Trophoblast cell (in vitro differentiated cells and primary cell): ENCODE data around the gene ATF4.

ENCODE experiments used
- DNase-seq, 2 donors: peaks; one replicate each; pipeline ENCODE4 v3.0.0-alpha.2; 2016
- H2AFZ ChIP-seq: 2 replicates; pipeline ENCODE4 v1.6.1; 2013; ENCODE audit warnings: low read length, moderate library complexity, mild to moderate bottlenecking; ENCODE audit not compliant: insufficient read depth, poor library complexity
- H2AK5ac ChIP-seq: 2 replicates; pipeline ENCODE4 v1.6.1; 2013; ENCODE audit warnings: mild to moderate bottlenecking, low read length
- H2BK120ac ChIP-seq: 2 replicates; pipeline ENCODE4 v1.6.1; 2013; ENCODE audit warnings: low read length, mild to moderate bottlenecking, moderate library complexity; ENCODE audit not compliant: insufficient read depth, poor library complexity
- H2BK12ac ChIP-seq: 2 replicates; pipeline ENCODE4 v1.6.1; 2013; ENCODE audit warnings: mild to moderate bottlenecking, low read length, moderate library complexity
- H2BK5ac ChIP-seq: 2 replicates; pipeline ENCODE4 v1.6.1; 2013; ENCODE audit warnings: low read length, low read depth, moderate library complexity, mild to moderate bottlenecking; ENCODE audit not compliant: poor library complexity
- H3K14ac ChIP-seq: 2 replicates; pipeline ENCODE4 v1.6.1; 2013; ENCODE audit warnings: mild to moderate bottlenecking, low read length
- H3K18ac ChIP-seq: 2 replicates; pipeline ENCODE4 v1.6.1; 2013; ENCODE audit warnings: mild to moderate bottlenecking, low read length
- H3K23ac ChIP-seq: 2 replicates; pipeline ENCODE4 v1.6.1; 2013; ENCODE audit warnings: low read length
- H3K27ac ChIP-seq: 2 replicates; pipeline ENCODE4 v1.5.1; 2013; ENCODE audit warnings: low read depth, mild to moderate bottlenecking, inconsistent platforms, low read length, moderate library complexity
- H3K27me3 ChIP-seq: 2 replicates; pipeline ENCODE4 v1.6.1; 2013; ENCODE audit warnings: inconsistent platforms, mild to moderate bottlenecking, low read length, moderate library complexity; ENCODE audit not compliant: insufficient read depth
- H3K36me3 ChIP-seq, 2 experiments: 1 replicate in 1 of 2; 2 replicates in 1 of 2; pipeline ENCODE4 v1.6.1; 2013; ENCODE audit warnings: low read length in 2 of 2, mild to moderate bottlenecking in 2 of 2, moderate library complexity in 1 of 2; ENCODE audit not compliant: insufficient read depth in 2 of 2, control insufficient read depth in 1 of 2
- H3K4ac ChIP-seq: 2 replicates; pipeline ENCODE4 v1.6.1; 2013; ENCODE audit warnings: low read depth, mild to moderate bottlenecking, low read length, moderate library complexity
- H3K4me1 ChIP-seq, 2 experiments: 1 replicate in 1 of 2; 2 replicates in 1 of 2; pipeline ENCODE4 v1.6.1; 2013; ENCODE audit warnings: low read length in 2 of 2, mild to moderate bottlenecking in 2 of 2, moderate library complexity in 1 of 2; ENCODE audit not compliant: insufficient read depth in 2 of 2, control insufficient read depth in 1 of 2
- H3K4me2 ChIP-seq: 2 replicates; pipeline ENCODE4 v1.6.1; 2013; ENCODE audit warnings: inconsistent platforms, mild to moderate bottlenecking, low read length, moderate library complexity
- H3K4me3 ChIP-seq: 2 replicates; pipeline ENCODE4 v1.5.1; 2013; ENCODE audit warnings: mild to moderate bottlenecking, low read depth, low read length, inconsistent platforms
- H3K79me1 ChIP-seq: one replicate; pipeline ENCODE4 v1.6.1; 2013; ENCODE audit warnings: low read length
- H3K79me2 ChIP-seq: 2 replicates; pipeline ENCODE4 v1.6.1; 2013; ENCODE audit warnings: low read length, mild to moderate bottlenecking; ENCODE audit not compliant: control insufficient read depth, insufficient read depth, poor library complexity
- H3K9ac ChIP-seq: 2 replicates; pipeline ENCODE4 v1.6.1; 2013; ENCODE audit warnings: mild to moderate bottlenecking, low read length
- H3K9me3 ChIP-seq: 2 replicates; pipeline ENCODE4 v1.6.1; 2013; ENCODE audit warnings: low read depth, mild to moderate bottlenecking, control low read depth, inconsistent platforms, low read length; ENCODE audit not compliant: insufficient read depth
- H4K12ac ChIP-seq: 2 replicates; pipeline ENCODE4 v1.6.1; 2013; ENCODE audit warnings: low read depth, mild to moderate bottlenecking, low read length, moderate library complexity
- H4K8ac ChIP-seq: 2 replicates; pipeline ENCODE4 v1.6.1; 2013; ENCODE audit warnings: low read depth, mild to moderate bottlenecking, low read length, moderate library complexity
- H4K91ac ChIP-seq: one replicate; pipeline ENCODE4 v1.6.1; 2013; ENCODE audit warnings: low read depth, mild to moderate bottlenecking, low read length, moderate library complexity
- WGBS: extraction: QIAGEN DNeasy Blood & Tissue Kit; methylation state at CpG from one replicate; pipeline ENCODE4 v1.1.7; 2013; ENCODE audit warnings: missing lambda C conversion rate; ENCODE audit not compliant: insufficient read length, insufficient coverage; ENCODE audit errors: extremely low coverage; 5-methylcytosine and 5-hydroxymethylcytosine counted together

ATF4 gene

DNA sequence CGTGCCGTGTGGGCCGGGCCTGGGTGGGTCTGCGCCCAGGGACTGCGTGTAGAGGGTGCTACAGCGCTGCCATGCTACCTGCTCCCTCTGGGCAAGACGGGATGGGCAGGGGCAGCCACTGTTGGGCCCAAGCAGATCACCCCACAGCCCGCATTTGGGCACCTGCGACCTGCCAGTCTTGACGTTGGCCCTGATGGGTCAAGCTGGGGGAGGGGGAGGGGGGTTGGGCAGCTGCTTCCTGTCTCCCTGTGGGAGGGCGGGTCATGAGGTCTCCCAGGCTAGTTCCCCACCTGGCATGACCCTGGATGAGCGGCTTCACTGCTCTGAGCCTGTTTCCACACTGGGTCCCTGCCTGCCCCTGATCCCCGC, 15.0 kb downstream of the ATF4 start:
- H3K4me3 ChIP-seq: no peak overlapping the region
- no peak overlapping the region for H4K12ac ChIP-seq
- no peaks in the 10 kb centered on the region for H3K27me3 ChIP-seq
- no peak overlapping the region for H3K18ac ChIP-seq
- peaks cover 5% of the 10 kb centered on the region for H3K79me1 ChIP-seq
- DNase-seq: no peak
- H4K91ac ChIP-seq: no peak overlapping the region
- no peak overlapping the region for H3K4ac ChIP-seq
- H2BK120ac ChIP-seq: no peak overlapping the region
- H2AK5ac ChIP-seq: no peak overlapping the region
- H3K9me3 ChIP-seq: no peaks in the 10 kb centered on the region
- no peak overlapping the region for H3K23ac ChIP-seq
- H2BK5ac ChIP-seq: no peak overlapping the region
- no peak overlapping the region for H3K27ac ChIP-seq
- peaks cover 4 to 13% of the 10 kb centered on the region in 2 experiments for H3K4me1 ChIP-seq
- H3K36me3 ChIP-seq: peaks cover 4 to 5% of the 10 kb centered on the region in 2 experiments
- H3K14ac ChIP-seq: no peak overlapping the region
- no peak overlapping the region for H2BK12ac ChIP-seq
- H4K8ac ChIP-seq: no peak overlapping the region
- peaks cover 9% of the 10 kb centered on the region for H3K79me2 ChIP-seq
- no peak overlapping the region for H2AFZ ChIP-seq
- H3K4me2 ChIP-seq: no peak overlapping the region
- WGBS: no CpG with 5 or more reads among the region's 13 CpGs
- no peak overlapping the region for H3K9ac ChIP-seq

DNA sequence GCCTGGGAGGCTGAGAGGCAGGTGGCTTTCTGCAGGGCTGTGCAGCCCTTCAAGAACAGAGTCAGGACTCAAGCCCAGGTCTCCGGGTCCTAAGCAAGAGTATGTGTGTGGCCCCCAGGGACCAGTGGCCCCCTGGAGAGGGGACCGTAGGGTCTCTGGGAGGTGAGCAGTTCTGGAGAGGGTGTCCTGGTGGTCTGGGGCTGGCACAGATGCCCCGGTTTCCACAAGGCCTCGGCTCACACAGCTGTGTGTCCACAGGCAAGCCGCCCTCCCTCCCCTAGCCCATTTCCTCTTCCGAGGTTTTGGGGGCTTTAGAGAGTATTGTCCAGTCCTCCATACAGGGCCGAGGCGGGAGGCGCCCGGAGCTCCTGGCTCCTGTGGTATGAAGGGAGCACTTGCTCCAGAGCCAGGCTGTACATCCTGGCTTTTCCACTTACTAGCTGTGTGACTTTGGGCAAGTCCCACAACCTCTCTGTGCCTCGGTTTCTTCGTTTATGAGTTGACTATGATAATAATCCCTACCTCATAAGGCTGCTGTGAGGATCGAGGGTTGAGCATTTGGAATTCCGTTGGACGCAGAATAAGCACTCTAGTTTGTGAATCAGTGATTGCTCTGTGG, 15.6 kb downstream of the ATF4 start:
- no peak overlapping the region for H3K4me2 ChIP-seq
- H4K8ac ChIP-seq: no peak overlapping the region
- H3K18ac ChIP-seq: no peak overlapping the region
- no peak overlapping the region for H4K12ac ChIP-seq
- no peak overlapping the region for H3K23ac ChIP-seq
- H3K27ac ChIP-seq: no peak overlapping the region
- H2AFZ ChIP-seq: no peak overlapping the region
- no CpG with 5 or more reads among the region's 15 CpGs for WGBS
- H2BK12ac ChIP-seq: no peak overlapping the region
- no peak overlapping the region for H4K91ac ChIP-seq
- no peak overlapping the region for H2AK5ac ChIP-seq
- H3K79me1 ChIP-seq: peaks cover 5% of the 10 kb centered on the region
- no peak for DNase-seq
- H2BK120ac ChIP-seq: no peak overlapping the region
- H3K4ac ChIP-seq: no peak overlapping the region
- no peak overlapping the region for H3K9ac ChIP-seq
- no peak overlapping the region for H3K14ac ChIP-seq
- H3K4me1 ChIP-seq: peaks cover 4 to 13% of the 10 kb centered on the region in 2 experiments
- H2BK5ac ChIP-seq: no peak overlapping the region
- peaks cover 9% of the 10 kb centered on the region for H3K79me2 ChIP-seq
- H3K27me3 ChIP-seq: no peaks in the 10 kb centered on the region
- H3K9me3 ChIP-seq: no peaks in the 10 kb centered on the region
- H3K36me3 ChIP-seq: peaks cover 2% of the 10 kb centered on the region in 2 experiments
- no peak overlapping the region for H3K4me3 ChIP-seq

DNA sequence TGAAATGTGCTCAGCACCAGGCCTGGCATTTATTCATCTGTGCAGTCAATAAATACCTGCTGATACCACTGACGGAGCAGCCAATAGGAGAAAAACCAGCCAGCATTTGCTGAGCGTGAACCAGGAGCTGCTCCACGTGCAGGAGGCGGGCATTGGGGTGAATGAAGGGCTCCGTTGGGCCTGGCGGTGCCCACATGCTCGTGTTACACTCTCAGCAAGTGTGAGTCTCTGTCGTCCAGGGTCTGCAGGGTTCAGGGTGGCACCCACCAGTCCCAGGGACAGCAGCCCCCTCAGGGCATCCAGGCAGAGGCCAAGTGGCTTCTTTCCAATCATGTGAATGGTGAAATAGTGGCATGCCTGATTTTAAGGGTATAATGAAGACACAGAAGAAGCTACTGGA, 16.3 kb downstream of the ATF4 start:
- Histone ChIP-seq H2AFZ (no peak overlapping the region), H3K18ac (no peak overlapping the region), H3K27me3 (no peaks in the 10 kb centered on the region), H3K79me2 (peaks cover 7% of the 10 kb centered on the region), H3K4ac (no peak overlapping the region), H4K12ac (no peak overlapping the region), H2BK12ac (no peak overlapping the region), H2BK5ac (no peak overlapping the region), H3K79me1 (peaks cover 5% of the 10 kb centered on the region), H3K4me1 (peaks cover 4 to 10% of the 10 kb centered on the region in 2 experiments), H3K4me2 (no peak overlapping the region), H3K36me3 (no peaks in the 10 kb centered on the region), H3K23ac (no peak overlapping the region), H2BK120ac (no peak overlapping the region), H3K4me3 (no peak overlapping the region), H3K9ac (no peak overlapping the region), H3K9me3 (peaks cover 1% of the 10 kb centered on the region), H3K14ac (no peak overlapping the region), H4K8ac (no peak overlapping the region), H3K27ac (no peak overlapping the region), H4K91ac (no peak overlapping the region), H2AK5ac (no peak overlapping the region)
- WGBS: no CpG with 5 or more reads among the region's 8 CpGs
- no peak for DNase-seq

DNA sequence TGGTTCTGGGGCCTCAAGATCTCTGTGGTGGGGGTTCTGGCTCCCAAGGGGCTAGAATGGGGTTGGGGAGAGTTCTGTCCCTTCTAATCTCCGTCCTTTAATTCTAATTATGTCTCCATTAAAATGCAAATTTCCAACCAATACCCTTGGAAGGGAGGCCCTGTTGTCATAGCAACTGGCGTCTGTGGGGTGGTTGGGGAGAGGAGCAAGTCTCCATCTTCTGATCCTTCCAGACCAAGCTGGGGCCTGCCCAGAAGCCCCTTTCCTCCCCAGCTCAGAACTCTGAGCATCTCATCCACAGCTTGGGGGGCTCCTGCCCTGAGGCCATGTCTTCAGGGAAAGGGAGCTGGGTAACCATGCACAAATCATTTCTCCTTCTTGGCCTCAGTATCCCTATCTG, 17.6 kb downstream of the ATF4 start:
- H3K9me3 ChIP-seq: peaks cover 2% of the 10 kb centered on the region
- H3K27me3 ChIP-seq: no peaks in the 10 kb centered on the region
- no peaks in the 10 kb centered on the region for H3K79me1 ChIP-seq
- H3K79me2 ChIP-seq: no peaks in the 10 kb centered on the region
- H3K4me1 ChIP-seq: peaks cover 4 to 7% of the 10 kb centered on the region in 2 experiments
- no peak overlapping the region for H3K4me3 ChIP-seq
- no peak for DNase-seq
- H3K27ac ChIP-seq: no peak overlapping the region
- H4K91ac ChIP-seq: no peak overlapping the region
- H3K14ac ChIP-seq: no peak overlapping the region
- H4K12ac ChIP-seq: no peak overlapping the region
- H2BK12ac ChIP-seq: no peak overlapping the region
- no peak overlapping the region for H2AK5ac ChIP-seq
- H3K9ac ChIP-seq: no peak overlapping the region
- no peak overlapping the region for H2AFZ ChIP-seq
- H3K23ac ChIP-seq: no peak overlapping the region
- H3K18ac ChIP-seq: no peak overlapping the region
- no CpG with 5 or more reads among the region's 2 CpGs for WGBS
- no peak overlapping the region for H3K4ac ChIP-seq
- no peak overlapping the region for H3K4me2 ChIP-seq
- H4K8ac ChIP-seq: no peak overlapping the region
- no peak overlapping the region for H2BK120ac ChIP-seq
- no peak overlapping the region for H2BK5ac ChIP-seq
- no peaks in the 10 kb centered on the region for H3K36me3 ChIP-seq
